Activated CD4-positive, alpha-beta T cell treated with anti-CD3 and anti-CD28 coated beads for 4 hours (primary cell): ENCODE results near the gene GEMIN7.
"Not testable (repeated sequence)": the region's sequence is repeated elsewhere in the genome, so short reads cannot be mapped to it uniquely, and the experiment has no call there.

ENCODE experiments used
- DNase-seq, 2 donors: peaks; one replicate each; pipeline ENCODE4 v3.0.0-alpha.2; 2020

GEMIN7 gene

GRCh38 chr19:45091031-45091923 is 12.2 kb downstream of the GEMIN7 start:
- peak; percentile 90 to 98 for DNase-seq

GRCh38 chr19:45092747-45093678 is 14.0 kb downstream of the GEMIN7 start, which contains the start of gene PPP1R37:
TSS of gene PPP1R37 (plus strand) at chr19:45093179. CDS start at chr19:45093326, 147 bp downstream.
- peak; percentile 91 to 93 for DNase-seq

GRCh38 chr19:45094137-45094536 is 15.1 kb downstream of the GEMIN7 start:
- no peak for DNase-seq

GRCh38 chr19:45094707-45095106 is 15.6 kb downstream of the GEMIN7 start:
- no peak for DNase-seq

- DNase-seq: no peak
Observed at GRCh38 chr19:45095496-45096413, 16.7 kb downstream of the GEMIN7 start.

- DNase-seq: no peak
Observed at GRCh38 chr19:45096700-45097099, 17.6 kb downstream of the GEMIN7 start.

GRCh38 chr19:45097450-45097775 is 18.4 kb downstream of the GEMIN7 start:
- no peak for DNase-seq

GRCh38 chr19:45097776-45098520 is 18.9 kb downstream of the GEMIN7 start:
- no peak for DNase-seq

GRCh38 chr19:45098521-45099466 is 19.7 kb downstream of the GEMIN7 start:
- no peak for DNase-seq

- no peak for DNase-seq
Observed at GRCh38 chr19:45099467-45100191, 20.6 kb downstream of the GEMIN7 start.

GRCh38 chr19:45100201-45100600 is 21.1 kb downstream of the GEMIN7 start:
- no peak for DNase-seq

- no peak for DNase-seq
Observed at GRCh38 chr19:45100846-45101252, 21.8 kb downstream of the GEMIN7 start.

- DNase-seq: no peak
Observed at GRCh38 chr19:45101806-45102205, 22.7 kb downstream of the GEMIN7 start.

GRCh38 chr19:45102481-45102880 is 23.4 kb downstream of the GEMIN7 start:
- DNase-seq: no peak

GRCh38 chr19:45103156-45103507 is 24.1 kb downstream of the GEMIN7 start:
- DNase-seq: peak; percentile 39 to 45

- no peak for DNase-seq
Observed at GRCh38 chr19:45103508-45104319, 24.7 kb downstream of the GEMIN7 start.

GRCh38 chr19:45104658-45105349 is 25.7 kb downstream of the GEMIN7 start:
- DNase-seq: no peak

GRCh38 chr19:45106363-45106762 is 27.3 kb downstream of the GEMIN7 start:
- not testable (repeated sequence) for DNase-seq
